ENCODE results near the gene TMEM82. TPM values are rescaled to one million over a fixed set of nuclear protein-coding genes. Genes with fewer than 3 reads are reported as not detected.

TMEM82 gene
- total RNA-seq, 1 donor from 2014 or later: not detected

DNA sequence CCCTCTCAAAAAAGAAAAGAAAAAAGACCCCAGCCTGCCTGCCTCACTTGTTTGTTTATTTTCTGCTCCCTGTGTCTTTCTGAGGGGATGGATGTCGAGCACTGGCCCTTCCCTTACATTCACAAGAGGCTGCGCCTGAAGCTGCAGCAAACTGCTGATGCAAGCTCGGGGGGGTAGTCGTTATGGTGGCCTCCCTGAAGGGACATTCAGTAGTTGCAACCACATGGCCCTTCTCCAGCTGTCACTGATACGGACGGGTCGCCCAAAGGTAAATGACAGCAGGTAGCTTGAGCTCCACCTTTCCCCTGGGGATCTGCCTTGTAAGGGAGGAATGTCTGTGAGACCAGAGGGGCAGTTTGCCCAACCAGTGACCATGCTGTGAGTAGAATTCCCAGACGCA, 40.5 kb upstream of the TMEM82 start:
- no peak overlapping the region for H3K27ac Mint-ChIP-seq (ENCODE audit: unreplicated experiment)
- peaks cover 6% of the 10 kb centered on the region for H3K4me1 Mint-ChIP-seq
- TF ChIP-seq CTCF (conservative IDR thresholded peaks at IDR 0.05): no peak
- no peaks in the 10 kb centered on the region for H3K27me3 Mint-ChIP-seq (ENCODE audit: low read depth)
- no peak overlapping the region for H3K4me3 Mint-ChIP-seq
- H3K9me3 Mint-ChIP-seq: no peaks in the 10 kb centered on the region
- DNase-seq (ENCODE audit: low read depth, low spot score): no peak
- H3K36me3 Mint-ChIP-seq (ENCODE audit: low read depth): peaks cover 2% of the 10 kb centered on the region

- no peak for DNase-seq (ENCODE audit: low read depth, low spot score)
- Mint-ChIP-seq H3K27me3 (ENCODE audit: low read depth) (no peaks in the 10 kb centered on the region), H3K36me3 (ENCODE audit: low read depth) (peaks cover 2% of the 10 kb centered on the region), H3K9me3 (no peaks in the 10 kb centered on the region), H3K4me1 (peaks cover 6% of the 10 kb centered on the region), H3K4me3 (no peak overlapping the region), H3K27ac (ENCODE audit: unreplicated experiment) (no peak overlapping the region)
- no peak for TF ChIP-seq CTCF (conservative IDR thresholded peaks at IDR 0.05)
These were observed 39.4 kb upstream of the TMEM82 start for GRCh38 chr1:15702722-15703550.

DNA sequence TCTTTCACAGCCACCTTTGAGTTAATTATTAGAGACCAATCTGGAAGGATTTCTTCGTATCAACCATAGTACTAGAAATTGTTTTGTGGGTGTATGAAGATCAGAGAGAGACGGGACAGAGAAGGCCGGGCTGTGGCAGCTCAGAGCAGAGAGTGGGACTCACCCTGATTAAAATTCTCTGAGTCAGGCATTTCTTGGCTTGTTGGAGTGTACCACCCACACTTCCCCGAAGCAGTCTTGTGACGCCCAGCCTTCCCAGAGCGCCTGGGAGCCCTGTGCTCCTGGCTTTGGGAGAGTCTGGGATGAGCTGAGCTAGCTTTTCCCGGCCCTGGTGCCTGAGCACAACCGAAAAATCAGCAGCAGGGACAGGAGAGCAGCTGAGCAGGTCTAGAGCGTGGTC, 38.7 kb upstream of the TMEM82 start:
- peaks cover 2% of the 10 kb centered on the region for H3K36me3 Mint-ChIP-seq (ENCODE audit: low read depth)
- H3K27ac Mint-ChIP-seq (ENCODE audit: unreplicated experiment): peak overlapping the region; percentile 6
- no peaks in the 10 kb centered on the region for H3K9me3 Mint-ChIP-seq
- TF ChIP-seq CTCF (conservative IDR thresholded peaks at IDR 0.05): no peak
- DNase-seq (ENCODE audit: low read depth, low spot score): no peak
- H3K4me3 Mint-ChIP-seq: no peak overlapping the region
- peaks cover 6% of the 10 kb centered on the region for H3K4me1 Mint-ChIP-seq
- no peaks in the 10 kb centered on the region for H3K27me3 Mint-ChIP-seq (ENCODE audit: low read depth)

- no peaks in the 10 kb centered on the region for H3K9me3 Mint-ChIP-seq
- DNase-seq (ENCODE audit: low read depth, low spot score): no peak
- no peak for TF ChIP-seq CTCF (conservative IDR thresholded peaks at IDR 0.05)
- no peak overlapping the region for H3K4me3 Mint-ChIP-seq
- no peaks in the 10 kb centered on the region for H3K36me3 Mint-ChIP-seq (ENCODE audit: low read depth)
- H3K27ac Mint-ChIP-seq (ENCODE audit: unreplicated experiment): no peak overlapping the region
- peaks cover 6% of the 10 kb centered on the region for H3K4me1 Mint-ChIP-seq
- H3K27me3 Mint-ChIP-seq (ENCODE audit: low read depth): no peaks in the 10 kb centered on the region
These were observed 37.6 kb upstream of the TMEM82 start for GRCh38 chr1:15704526-15705183.

- Mint-ChIP-seq H3K9me3 (no peaks in the 10 kb centered on the region), H3K4me1 (peaks cover 6% of the 10 kb centered on the region), H3K27ac (ENCODE audit: unreplicated experiment) (no peak overlapping the region), H3K27me3 (ENCODE audit: low read depth) (no peaks in the 10 kb centered on the region), H3K36me3 (ENCODE audit: low read depth) (no peaks in the 10 kb centered on the region), H3K4me3 (no peak overlapping the region)
- no peak for DNase-seq (ENCODE audit: low read depth, low spot score)
- TF ChIP-seq CTCF (conservative IDR thresholded peaks at IDR 0.05): no peak
These were observed 37.1 kb upstream of the TMEM82 start for GRCh38 chr1:15705184-15705566.

Measured in neural crest cell (in vitro differentiated cells).